Measurements from ENCODE around the gene SLC26A3.

- no peak for TF ChIP-seq CTCF (IDR thresholded peaks at IDR 0.05)
- no peak for TF ChIP-seq POLR2A (IDR thresholded peaks at IDR 0.05)
Measured at GRCh38 chr7:107728276-107728675, 74.7 kb downstream of the SLC26A3 start.
